ENCODE measurements around the gene CAMK1D.

Gene CAMK1D

DNA sequence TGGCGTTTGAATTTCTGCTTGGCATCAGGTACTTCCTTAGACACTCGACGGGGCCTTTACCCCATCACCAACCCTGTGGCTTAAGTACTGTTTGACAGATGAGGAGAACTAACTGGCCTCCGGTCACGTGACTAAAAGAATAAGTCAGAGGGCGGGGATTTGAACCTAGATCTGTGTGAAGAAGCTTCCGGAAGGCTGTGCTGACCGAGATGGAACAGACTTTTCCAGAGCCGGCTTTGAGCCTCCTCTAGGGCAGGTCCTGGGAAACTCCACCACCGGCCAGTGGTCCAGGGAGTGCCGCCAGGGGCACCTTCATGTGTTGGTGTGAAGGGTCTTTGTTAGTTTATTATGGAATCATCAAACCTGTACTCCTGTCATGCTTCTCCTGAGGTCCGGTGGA lies 26.9 kb downstream of the CAMK1D start:
- no peak for DNase-seq

DNA sequence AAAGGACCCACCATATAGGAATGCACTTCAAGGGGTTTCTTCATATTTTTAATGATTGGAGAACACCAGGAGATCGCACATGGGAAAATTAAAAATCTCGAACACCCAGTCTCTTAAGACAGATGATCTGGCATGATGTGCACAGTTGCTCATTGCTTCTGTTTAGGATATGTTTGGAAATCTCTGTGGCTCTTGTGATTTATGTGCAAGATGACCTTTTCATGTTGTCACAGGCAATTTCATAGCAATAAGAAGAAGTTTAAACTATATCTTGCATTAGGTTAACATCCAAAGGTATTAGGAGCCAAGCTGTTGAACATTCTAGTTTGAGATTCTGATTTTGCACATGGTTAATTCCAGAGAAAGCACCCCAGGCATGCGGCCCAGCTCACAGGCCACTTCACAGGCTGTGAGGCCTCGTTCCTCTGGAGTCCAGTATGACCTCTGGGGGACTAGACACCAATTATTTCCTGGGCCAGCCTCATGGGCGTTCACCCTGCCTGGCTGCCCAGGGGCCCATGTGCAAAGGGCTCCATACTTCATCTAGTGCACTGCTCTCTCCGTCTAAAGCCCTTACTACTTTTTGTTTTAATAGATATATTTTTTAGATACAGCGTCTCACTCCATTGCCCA lies 28.4 kb downstream of the CAMK1D start:
- DNase-seq, result no peak

DNA sequence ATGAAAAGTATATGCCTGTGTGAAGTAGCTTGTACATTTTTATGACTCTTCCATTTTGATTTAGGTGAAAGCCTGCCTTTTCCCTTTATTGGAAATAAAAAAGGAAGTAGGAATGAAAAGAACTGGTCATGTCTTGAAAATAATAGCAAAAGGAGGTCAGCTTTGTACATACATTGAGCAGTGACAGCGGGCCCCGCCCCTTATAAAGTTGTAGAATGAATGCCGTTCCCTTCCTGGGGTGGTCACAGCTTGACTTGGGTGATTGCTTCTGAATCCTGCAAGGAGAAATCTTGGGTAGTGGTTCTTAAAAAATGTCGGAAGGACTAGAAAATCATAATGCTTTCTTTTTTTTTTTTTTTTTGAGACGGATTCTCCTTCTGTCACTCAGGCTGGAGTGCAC lies 31.7 kb downstream of the CAMK1D start:
- DNase-seq, result no peak

DNA sequence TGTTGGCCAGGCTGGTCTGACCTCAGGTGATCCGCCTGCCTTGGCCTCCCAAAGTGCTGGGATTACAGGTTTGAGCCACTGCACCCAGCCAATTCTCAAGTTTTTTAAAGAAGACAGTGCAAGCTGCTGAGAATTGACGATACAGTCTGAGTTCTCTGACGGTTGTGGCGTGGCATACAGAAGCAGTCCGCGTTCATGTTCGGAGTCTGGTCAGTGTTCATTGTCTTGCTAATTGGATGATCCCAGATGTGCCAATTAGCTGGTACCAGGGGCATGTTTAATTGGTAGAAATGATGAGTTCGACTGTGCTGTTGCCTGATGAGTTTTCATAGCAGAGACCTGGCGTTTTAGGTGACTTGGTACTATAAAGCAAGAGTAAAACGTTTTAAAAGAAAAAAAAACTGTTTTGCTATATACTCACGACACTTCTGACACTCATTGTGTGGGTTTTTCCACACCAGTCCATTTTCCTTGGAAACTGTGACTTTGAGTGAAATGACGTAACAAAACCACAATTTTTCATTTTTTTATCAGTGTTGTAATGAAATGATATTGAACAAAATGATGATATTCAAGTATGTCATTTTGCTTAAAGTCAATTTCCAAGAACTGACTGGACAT lies 32.3 kb downstream of the CAMK1D start:
- no peak for DNase-seq

DNA sequence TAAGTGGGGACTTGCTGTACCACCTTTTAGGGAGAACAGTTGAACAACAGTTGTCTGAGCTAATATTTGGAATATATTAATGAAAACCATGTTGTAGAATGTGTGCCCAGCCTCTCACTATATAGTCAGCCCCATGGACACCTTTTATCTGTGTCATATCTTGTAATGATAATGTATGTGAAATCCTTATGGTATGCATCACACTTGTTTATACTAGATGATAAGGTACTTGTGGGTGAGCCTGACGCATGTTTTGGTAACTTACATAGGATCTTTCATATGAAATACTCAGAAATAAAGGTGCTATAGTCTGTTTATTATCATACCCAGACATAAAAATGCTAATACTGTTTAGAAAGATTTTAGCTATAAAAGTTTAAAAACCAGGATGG lies 32.8 kb downstream of the CAMK1D start:
- no peak for DNase-seq

DNA sequence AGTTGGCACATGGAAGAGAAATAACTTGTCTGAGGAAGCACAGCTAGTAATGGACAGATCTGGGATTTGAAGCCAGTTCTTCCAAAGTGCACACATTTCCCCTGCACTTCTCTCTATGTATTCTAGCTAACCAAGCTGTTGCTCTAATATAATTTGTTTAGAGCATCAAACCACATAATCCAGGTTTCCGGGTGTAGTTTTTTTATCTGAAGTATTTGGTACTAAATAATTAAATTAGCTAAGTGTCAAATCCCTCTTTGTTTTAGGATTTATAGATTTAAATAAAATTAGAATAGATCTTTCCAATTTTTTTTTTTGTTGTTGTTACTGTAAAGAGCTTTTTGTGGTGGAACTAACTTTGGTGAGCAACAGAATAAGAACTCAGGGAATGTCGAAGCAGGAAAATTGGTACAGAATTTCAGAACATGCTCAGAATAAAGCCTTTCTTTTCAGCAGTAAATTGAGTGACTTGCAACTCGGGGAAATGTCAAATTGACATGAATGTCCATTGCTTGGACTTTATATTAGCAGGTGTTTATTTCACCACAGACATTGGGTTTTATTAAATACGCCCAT lies 33.7 kb downstream of the CAMK1D start:
- DNase-seq, result no peak

DNA sequence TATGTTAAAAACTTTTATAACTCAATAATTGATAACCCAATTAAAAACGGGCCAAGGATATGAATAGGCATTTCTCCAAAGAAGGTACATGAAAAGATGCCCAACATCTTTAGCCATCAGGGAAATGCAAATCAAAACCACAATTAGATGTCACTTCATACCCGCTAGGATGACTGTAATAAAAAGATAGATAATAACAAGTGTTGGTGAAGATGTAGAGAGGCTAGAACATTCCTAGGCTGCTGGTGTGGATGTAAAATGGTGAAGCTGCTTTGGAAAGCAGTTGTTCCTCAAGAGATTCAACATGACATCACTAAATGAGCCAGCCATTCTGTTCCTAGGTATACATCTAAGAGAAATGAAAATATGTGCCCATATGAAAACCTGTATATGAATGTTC lies 35.6 kb downstream of the CAMK1D start:
- DNase-seq, result no peak

DNA sequence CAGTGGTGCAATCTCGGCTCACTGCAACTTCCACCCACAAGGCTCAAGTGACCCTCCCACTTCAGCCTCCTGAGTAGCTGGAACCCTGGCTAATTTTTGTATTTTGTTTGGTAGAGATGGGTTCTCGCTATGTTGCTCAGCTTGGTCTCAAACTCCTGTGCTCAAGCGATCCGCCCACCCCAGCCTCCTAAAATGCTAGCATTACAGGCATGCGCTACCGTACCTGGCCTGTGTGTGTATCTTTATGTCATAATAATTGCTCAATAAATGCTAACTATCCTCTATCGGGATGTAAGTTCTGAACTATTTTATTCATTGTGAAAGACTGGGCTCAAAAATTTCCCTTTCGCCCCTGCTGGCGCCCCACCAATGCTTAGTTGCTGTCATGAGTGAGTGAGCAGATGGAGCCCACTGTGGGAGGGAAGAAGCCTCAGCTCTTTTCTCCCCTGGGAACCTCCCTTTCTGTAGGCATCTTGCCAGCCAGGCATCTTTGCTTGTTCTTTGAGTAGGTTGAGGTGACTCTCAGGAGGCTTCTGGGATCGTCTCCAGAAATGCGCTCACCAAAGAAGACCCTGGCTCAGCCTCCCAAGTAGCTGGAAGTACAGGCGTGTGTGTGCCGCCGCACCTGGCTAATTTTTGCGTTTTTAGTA lies 38.3 kb downstream of the CAMK1D start:
- no peak for DNase-seq

DNA sequence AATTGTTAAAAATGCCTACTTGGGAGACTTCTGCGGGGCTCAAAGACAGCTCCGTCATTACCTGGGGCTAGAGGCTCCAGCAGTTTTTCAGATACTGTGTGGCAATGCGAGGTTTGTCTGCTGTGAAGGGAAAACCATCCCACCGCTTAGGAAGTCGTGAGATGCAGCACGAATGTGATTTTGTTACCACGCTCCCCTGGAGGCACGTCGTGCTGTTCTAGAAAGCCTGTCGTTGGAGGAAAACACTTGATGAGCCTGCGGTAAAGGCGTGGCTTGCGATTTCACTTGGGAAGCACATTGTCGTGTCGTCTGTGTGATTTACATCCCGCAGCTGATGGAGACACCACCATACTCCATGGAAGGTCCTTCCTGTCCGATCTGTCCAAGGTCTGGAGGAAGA lies 39.3 kb downstream of the CAMK1D start:
- no peak for DNase-seq

DNA sequence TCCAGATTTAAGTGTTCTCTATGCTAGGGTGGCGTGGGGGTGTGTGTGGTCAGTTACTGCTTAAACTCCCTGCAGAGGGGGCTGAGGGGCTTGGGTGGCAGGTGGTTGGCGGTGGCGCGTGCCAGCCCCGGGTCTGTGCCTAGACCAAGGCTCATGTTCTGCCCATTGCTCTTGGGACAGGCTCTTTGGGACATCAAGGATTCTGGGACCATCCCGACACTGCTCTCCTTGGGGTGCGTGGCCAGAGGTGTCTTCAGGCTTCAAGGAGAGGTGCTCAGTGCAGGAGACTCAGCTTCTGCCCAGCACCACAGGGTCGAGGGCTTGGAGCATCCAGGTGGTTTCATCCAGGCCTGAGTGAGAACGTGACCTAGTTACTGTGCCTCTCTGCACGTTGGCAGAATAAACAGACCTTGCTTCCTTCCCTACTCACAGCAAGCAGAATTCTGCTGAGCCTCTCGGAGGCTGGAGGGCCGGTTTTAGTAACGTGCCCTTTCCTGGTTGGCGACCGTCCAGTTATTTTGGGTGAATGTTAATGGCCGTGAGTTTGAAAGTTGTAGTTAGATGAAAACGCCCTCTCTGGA lies 39.9 kb downstream of the CAMK1D start:
- no peak for DNase-seq

DNA sequence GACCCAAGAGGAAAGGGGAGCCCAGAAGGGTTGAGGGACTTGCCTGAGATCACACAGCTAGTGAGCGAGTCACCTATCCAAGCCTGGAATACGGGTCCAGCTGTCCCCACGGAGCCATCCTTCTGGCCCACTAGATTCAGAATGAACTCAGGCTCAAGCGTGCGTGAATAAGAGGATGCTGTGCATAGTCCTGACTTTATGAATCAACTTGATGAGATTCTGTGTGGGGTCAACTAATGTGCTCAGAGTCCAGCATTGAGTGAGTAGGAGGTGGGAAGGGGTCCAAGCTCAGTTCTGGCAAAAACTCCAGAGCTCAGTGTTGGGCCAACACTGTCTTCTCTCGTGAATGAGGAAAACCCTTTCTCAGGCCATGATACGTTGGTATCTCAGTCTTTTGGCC lies 41.4 kb downstream of the CAMK1D start:
- DNase-seq, result no peak

DNA sequence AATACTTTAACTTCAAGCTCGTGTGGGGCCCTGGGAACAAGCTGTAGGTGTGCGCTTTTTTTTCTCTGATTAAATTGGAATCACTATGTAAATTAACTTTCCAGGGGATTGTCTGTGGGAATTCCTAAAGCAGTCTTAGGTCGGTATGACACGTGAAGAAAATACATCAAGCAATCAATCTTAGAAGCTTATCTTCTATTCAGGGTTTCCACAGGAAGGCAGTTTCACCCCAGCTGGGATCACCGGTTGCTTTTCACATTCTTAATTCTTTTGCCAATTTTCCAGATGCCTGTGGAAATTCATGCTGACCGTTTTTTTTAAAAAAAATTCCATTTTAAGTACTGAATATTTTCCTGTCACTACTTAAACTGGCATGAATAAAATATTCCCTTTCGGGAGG lies 41.9 kb downstream of the CAMK1D start:
- no peak for DNase-seq

DNA sequence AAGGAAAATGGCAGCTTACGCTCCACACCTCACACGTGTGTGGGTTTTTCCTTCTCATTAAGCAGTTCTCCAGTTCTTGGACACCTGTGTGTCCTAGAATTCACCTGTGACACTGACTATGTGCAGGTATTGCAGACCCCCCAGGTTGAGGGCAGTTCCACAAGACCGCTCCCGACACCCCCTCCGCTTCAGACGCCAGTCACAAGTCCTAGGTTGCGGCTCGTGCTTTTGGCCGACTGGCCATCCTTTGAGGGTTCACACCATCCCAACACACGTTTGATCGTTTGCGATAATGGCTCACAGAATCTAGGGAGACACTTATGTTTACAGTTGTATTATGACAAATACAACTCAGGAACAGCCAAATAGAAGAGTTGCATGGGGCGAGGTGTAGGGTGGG lies 44.5 kb downstream of the CAMK1D start:
- DNase-seq, result no peak

DNA sequence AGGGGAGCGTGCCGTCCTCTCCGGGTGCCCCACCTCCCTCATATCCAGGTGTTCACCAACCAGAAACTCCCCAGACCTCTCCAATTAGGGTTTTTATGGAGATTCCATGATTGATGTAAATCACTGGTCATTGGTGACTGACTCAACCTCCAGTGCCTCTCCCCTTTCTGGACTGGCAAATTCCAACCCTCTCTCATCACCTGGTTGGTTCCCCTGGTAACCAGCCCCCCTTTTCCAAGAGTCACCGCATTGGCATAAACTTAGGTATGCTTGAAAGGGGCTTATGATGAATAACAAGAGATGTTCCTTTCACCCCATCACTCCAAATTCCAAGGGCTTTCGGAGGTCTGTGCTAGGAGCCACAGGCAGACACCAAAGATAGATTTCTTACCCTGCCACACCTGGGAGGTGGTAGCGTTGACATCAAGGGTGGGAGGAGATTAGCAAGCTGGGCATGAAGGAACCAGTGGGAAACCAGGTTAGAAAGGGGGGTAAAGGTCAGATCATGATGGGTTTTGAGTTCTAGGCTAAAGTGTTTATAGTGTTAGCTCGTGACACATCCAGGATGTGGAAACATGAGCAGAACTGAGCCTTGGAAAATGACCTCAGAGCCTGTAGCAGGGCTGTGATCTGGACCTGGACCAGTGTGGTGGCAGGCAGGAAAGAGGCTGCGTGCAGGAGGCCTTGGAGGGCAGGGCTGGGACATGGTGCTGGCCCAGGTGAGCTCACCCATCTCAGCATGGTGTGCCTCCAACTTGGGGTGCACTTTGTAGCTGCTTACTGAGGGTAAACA lies 45.1 kb downstream of the CAMK1D start:
- no peak for DNase-seq

DNA sequence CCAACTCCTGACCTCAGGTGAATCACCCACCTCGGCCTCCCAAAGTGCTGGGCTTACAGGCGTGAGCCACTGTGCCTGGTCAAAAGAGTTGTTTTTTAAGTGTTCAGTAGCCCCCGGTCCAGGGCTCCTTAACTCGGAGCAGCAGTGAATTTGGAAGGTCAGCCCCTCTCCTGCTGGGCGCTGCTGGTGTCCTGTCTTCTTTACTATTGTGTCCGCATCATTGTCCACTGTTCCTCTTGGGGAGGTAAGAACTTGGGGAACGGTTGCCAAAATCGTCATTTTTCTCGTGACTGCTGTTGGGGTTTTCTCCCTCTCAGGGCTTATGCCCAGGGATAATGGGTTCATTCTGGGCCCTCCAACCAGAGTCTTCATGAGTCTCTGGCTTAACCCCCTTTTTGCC lies 46.7 kb downstream of the CAMK1D start:
- no peak for DNase-seq

DNA sequence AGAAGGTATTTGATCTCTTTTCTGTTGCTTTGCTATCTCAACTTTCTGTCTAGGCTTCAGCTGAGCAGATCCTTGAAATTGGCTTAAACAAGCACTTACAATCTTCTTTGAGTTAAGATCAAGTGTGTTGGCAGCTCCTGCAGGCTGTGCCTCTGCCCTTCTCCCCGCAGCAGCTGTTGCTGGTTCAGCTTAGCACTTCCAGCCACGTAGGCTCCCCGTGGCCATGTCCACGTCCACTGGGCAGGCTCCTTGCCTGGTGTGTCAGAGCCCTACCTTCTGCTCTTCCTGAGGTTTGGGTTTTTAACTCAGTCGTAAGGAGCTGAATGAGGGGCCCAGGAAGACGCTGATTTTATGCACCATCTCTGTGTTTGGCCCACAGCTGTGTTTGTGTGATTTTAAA lies 47.2 kb downstream of the CAMK1D start:
- no peak for DNase-seq

DNA sequence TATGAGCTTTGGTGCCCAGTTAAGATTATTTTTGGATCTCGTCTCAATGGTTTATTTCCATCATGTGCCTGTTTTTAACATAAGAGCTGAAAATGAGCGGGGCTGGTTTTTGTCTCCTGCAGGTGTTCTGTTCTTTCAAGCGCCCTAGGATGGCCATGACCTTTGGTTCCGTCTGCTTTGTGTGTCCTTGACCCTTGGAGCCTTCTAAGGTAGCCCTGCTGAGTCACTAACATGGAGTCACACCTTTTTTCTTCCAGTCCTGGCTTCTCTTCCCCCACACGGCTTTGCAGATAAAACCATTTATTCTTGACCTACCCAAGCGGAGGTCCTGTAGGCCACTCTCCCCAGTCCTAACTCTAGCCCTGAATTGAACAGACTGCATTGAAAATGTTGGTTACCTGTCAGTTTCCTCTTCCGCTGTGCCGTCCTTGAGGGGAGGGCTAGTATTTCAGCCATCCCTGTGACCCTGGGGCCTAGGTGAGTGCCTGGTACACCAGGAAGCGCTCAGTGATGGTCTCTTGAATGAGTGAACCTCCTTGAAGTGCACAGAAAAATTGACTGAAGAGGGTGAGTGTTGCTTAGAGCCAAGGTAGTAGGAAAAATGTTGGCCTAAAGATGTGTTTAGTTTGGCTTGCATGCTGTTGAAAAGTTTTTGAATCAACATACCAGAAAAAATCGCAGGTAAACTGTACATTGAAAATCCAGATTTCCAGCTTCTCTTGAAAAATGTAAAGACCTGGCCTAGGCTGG lies 48.0 kb downstream of the CAMK1D start:
- DNase-seq, result no peak

DNA sequence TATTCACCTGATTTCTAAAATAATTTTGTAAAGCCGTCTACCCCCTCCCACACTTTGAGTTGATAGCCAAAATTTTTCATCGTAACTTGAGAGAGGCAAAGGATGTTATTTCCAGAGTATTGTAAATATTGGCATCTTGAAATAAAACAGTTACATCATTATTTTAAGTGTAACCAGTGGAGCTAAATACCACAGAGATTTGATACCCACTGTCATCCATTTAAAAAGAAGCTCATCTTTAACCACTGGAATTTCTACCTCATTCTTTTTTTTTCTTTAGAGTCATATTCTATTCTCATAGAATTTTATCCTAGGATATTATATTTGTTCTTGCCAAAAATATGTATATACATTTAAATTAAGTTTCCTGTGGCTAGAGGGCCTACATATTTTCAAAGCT lies 48.6 kb downstream of the CAMK1D start:
- no peak for DNase-seq

DNA sequence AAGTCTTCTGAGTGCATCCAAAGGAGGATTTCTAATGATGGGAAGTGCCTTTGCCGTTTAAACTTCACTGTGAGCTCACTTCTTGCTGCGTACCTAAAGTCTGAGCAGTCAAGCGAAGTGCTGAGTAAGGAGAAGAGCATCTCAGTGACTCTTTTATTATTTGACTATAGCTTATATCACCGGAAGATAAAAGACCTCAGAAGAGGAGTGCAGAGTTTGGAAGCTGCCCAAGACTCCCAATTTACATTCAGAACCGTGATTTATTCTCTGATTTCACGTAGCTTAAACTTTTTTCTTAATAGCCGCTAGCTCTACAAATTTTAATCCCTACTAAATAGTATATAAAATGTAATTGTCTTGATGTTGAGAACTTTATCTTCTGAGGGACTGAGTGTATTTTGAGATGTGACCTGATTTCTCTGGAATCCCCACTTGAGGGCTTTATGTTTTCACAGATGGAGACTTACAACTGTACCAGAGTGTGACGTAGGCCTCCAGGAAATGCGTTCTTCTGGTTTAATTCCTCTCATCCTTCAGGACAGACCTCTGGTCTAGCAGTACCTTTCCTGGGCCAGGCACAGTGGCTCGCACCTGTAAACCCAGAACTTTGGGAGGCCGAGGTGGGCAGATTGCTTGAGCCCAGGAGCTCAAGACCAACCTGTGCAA lies 51.1 kb downstream of the CAMK1D start:
- DNase-seq, result no peak

DNA sequence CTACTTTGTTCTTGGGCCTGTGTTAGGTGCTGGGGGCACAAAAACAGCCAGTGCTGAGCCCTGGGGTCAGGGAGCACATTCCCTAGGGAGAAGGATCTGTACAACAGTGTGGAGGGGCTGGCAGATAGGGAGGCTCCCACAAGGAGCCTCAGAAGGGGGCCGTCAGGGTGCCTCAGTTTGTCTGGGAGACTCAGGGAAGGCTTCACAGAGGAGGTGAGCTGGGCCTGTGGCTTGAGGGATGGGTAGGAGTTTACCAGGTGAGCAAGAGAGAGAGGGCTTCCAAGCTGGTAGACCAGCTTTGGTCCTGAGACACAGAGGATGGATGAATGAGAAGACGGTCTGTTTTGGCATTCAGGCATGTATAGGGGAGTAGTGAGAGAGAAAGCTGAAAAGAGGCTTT lies 52.1 kb downstream of the CAMK1D start:
- DNase-seq, result no peak

DNA sequence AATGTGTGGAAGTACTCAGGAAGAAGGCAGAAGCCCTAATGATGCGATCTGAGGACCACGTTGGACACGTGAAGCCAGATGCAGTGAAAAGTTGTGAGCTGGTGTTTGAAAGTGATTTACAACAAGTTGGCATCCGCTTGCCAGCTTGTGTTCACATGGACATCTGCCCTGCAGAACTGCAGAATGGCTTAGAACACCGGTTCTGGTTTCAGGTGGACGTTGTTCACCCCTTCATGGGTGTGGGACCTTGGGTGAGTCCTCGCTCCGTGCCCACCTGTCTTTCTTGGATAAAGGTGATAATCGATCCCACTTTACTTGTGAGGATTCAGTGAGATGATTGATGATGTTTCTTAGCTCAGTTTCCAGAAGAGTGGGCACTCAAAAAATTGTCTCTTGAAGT lies 53.8 kb downstream of the CAMK1D start:
- no peak for DNase-seq
